GM19328 (cell line): ENCODE data around the gene CRY2.
"Not testable (repeated sequence)": the region's sequence is repeated elsewhere in the genome, so short reads cannot be mapped to it uniquely, and the experiment has no call there.

Source experiments
- ATAC-seq: cut with Tn5 transposase; IDR thresholded peaks from one replicate; pipeline ENCODE4 v1.9.1; 2021; ENCODE audit warnings: mild to moderate bottlenecking, moderate library complexity; ENCODE audit not compliant: unreplicated experiment

The CRY2 gene

GRCh38 chr11:45897556-45897955 lies 50.3 kb downstream of the CRY2 start:
- ATAC-seq, result no peak

- ATAC-seq, result no peak
Observed at GRCh38 chr11:45899086-45899447, 51.8 kb downstream of the CRY2 start.

GRCh38 chr11:45899448-45900174 lies 52.3 kb downstream of the CRY2 start:
- ATAC-seq, result no peak

DNA sequence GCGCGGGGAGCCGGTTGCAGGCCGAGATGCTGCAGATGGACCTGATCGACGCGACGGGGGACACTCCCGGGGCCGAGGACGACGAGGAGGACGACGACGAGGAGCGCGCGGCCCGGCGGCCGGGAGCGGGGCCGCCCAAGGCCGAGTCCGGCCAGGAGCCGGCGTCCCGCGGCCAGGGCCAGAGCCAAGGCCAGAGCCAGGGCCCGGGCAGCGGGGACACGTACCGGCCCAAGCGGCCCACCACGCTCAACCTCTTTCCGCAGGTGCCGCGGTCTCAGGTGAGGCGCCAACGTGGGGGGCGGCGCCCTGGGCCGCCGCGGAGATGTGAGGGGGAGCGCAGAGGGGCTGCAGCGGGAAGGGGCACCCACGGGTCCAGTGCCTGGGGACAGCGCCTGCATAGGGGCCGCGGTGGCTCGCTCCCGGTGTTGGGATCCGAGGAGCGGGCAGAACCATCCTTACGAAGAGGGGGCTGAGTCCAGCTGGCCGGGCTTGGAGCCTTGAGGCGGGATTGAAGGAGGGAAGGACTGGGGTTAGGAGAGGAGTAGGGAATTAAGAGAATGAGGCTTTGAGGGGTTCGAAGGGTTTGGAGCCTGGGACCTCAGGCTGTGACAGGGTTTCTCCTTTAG lies 53.0 kb downstream of the CRY2 start:
- ATAC-seq, result not testable (repeated sequence)

GRCh38 chr11:45900916-45901617 lies 53.8 kb downstream of the CRY2 start:
- no peak for ATAC-seq

DNA sequence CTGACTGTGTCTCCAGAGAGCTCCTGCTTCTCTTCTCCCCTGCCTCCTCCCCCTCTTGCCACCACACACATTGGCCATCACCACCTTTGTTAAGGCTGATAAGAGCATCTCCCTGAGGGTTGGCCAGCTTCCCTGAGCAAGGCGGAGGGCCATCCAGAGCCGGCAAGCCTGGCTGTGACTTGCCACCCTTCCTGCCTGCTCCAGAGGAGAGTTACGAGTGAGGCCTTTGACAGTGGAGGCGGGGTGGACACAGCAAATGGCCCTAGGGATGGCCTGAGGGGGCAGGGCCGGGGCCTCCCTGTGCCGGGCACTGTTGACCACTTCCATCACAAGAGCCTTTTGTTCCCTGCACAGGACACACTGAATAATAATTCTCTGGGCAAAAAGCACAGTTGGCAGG lies 54.4 kb downstream of the CRY2 start:
- ATAC-seq, result no peak

- ATAC-seq, result no peak
Observed at GRCh38 chr11:45902452-45903380, 55.4 kb downstream of the CRY2 start.

GRCh38 chr11:45904309-45904915 lies 57.1 kb downstream of the CRY2 start:
- ATAC-seq, result no peak

GRCh38 chr11:45905095-45905494 lies 57.8 kb downstream of the CRY2 start:
- ATAC-seq, result no peak

DNA sequence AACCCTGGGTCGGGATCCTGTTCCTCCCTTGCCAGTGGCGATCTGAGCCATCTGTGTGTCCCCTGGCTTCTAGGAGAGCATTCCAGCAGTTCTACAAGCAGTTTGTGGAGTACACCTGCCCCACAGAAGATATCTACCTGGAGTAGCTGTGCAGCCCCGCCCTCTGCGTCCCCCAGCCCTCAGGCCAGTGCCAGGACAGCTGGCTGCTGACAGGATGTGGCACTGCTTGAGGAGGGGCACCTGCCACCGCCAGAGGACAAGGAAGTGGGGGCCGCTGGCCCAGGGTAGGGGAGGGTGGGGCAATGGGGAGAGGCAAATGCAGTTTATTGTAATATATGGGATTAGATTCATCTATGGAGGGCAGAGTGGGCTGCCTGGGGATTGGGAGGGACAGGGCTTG lies 58.3 kb downstream of the CRY2 start:
- ATAC-seq, result not testable (repeated sequence)

DNA sequence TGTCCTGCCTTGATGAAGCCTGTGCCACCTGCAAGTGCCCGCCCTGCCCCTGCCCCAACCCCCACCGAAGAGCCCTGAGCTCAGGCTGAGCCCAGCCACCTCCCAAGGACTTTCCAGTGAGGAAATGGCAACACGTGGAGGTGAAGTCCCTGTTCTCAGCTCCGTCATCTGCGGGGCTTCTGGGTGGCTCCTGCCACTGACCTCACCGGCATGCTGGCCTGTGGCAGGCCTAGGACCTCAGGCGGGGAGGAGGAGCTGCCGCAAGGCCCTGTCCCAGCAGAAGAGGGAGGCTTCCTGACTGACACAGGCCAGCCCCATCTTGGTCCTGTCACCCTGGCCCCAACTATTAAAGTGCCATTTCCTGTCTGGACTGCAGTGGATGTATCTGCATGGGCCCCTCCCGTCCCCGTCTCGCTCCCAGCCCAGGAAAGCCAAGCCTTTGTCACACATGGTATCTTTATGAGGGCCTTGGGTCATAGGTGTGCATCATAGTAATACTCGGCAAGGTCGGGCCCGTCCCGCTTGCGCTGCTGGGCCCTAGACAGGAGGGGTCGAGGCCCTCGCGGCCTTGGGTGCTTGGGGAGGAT lies 58.9 kb downstream of the CRY2 start:
- no peak for ATAC-seq

DNA sequence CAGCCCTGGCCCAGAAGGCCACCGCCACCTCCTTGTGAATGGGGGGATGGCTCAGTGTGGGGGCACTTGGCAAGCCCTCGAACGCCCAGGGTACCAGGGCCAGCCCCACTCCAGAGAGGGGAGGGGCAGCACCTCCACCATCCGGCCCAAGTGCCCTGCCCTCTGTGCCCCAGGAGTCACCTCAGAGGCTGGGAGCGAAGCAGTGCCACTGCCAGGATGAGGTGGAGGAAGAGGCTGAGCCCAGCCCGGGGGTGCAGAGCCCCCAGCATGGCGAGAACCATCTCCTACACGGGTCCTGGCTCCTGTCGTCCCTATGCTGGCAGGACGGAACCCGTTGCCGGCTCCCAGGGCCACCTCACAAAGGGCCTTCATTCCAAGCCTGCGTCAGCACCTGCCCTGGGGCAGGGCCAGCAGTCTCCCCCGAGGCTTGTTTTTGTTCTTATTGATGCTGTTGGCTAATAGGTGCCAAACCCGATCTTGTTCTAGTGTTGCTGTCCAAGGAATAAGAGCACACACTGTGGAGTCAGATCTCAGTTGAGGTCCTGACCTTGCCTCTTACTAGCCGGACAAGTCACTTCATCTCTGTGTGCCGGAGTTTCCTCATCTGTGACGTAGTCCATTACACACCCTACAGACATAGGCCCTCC lies 59.8 kb downstream of the CRY2 start, which contains the start of gene FREY1:
TSS of gene FREY1 (minus strand) at position 307 of the 647 bp plus-strand sequence. CDS start at position 281, 26 bp downstream.
- ATAC-seq, result no peak

- no peak for ATAC-seq
Observed at GRCh38 chr11:45907911-45908370, 60.7 kb downstream of the CRY2 start.

GRCh38 chr11:45909594-45910475 lies 62.6 kb downstream of the CRY2 start:
- ATAC-seq, result no peak

DNA sequence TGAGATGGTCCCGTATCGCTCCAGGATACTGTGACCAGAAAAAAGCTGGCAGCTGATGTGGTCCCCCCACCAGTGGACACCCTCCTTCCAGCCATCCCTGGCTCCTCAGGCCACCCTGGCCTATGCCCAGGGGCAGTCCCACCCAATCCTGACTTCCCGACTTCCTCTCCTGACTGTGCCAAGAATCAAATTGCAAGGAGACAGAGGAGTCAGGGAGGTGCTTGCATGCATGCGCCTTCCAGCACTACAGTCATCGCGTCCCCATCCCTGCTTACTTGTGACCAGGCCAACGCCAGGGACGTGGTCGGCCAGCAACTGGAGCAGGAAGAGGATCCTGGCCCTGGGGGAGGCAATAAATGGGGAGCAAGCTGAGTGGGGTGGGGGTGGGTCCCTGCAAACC lies 63.3 kb downstream of the CRY2 start:
- ATAC-seq, result no peak

DNA sequence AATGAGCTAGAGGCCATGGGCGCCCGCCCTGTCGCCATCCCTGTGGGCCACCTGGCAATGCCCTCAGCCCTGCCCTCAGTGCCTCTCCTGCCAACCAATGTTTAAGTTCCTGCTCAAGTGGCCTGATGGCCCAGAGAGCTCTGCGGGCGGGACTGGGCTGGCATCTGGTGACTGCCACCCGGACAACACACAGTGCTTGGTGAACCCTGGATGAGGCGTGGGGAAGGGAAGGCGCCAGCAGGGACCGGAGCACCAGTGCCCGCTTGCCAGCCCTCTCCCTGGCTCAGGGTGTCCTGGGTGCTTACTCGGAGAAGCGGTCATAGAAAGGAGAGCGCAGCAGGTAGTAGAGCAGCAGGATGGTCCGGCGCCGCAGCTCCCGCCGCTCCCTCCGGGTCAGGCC lies 66.2 kb downstream of the CRY2 start:
- ATAC-seq, result no peak

- ATAC-seq, result no peak
Observed at GRCh38 chr11:45913942-45914635, 66.8 kb downstream of the CRY2 start.

GRCh38 chr11:45915446-45915845 lies 68.2 kb downstream of the CRY2 start:
- no peak for ATAC-seq
